ENCODE measurements around the gene MISP3.

Gene MISP3

DNA sequence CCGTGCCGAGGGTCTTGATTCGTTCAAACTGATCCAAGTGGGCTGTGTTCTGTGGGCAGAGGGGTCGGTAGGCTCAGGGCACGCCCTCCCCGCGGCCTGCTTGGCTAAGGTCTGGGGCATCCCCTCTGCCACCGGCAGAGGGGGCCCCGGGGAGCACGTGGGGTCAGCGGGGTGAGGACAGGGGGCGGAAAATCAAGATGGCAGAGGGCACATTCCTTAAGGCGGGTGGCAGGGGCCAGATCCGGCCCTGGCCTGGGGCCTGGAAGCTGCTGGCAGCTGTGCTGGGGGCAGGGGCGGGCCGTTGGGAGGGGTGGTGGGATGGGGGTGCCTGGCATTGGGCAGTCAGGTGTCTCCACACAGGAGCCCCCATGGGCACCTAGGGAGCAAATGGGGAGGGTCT, 34.3 kb downstream of the MISP3 start:
- DNase-seq, result peak; percentile 34

DNA sequence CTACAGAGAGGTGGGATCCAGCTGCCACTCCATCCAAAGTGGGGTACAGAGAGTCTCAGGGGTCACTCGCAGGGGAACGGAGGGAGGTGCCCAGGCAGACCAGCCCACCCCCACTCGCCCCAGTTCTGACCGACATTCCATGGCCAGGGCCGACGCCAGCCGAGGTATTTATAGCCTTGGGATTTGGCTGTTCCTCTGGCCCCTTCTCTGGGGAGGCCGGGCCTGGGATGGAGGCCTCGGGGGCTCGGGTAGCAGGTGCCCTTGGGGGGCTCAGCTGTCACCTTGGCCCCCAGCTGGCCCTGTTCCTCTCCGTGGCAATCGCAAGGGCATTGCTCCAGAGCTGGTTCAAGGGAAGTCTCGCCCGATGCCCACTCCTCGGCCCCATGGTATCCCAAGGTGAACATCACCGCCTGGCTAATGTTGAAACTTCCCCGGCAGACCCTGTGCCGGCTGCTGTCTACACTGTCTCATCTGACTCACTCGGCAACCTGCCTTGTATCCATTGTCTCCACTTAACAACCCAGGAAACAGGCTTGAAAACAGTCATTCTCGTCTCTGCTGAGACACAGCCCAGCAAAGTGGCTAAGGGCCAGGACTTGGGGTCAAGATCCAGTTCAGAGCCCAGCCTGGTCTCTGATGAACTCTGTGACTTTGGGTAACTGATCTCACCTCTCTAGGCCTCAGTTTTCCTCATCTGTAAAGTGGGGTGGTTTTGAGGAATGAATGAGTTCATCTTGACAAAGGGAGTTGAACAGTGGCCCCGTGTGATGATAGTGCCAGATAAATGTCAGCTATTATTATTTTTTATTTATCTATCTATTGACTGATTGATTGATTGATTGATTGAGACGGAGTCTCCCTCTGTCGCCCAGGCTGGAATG, 35.2 kb downstream of the MISP3 start:
- DNase-seq, result peak; percentile 39

DNA sequence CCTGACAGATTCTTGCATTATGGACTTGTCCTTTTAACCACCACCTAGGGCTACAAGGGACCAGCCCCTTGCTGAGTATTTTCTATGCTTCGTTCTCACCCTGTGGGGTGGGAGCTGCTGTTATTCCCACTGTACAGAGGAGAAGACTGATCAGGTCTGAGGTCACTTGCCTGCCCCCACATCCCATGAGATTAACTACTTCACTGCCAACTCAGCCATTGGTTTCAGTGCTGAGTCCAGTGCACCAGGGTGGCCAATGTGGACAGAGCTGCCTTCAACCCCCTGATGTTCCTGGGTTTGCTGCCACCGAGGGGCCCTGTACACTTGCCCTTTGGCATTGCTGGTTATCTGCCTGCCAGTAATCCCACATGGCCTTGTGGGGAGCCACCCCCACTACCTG, 38.1 kb downstream of the MISP3 start:
- DNase-seq, result no peak

DNA sequence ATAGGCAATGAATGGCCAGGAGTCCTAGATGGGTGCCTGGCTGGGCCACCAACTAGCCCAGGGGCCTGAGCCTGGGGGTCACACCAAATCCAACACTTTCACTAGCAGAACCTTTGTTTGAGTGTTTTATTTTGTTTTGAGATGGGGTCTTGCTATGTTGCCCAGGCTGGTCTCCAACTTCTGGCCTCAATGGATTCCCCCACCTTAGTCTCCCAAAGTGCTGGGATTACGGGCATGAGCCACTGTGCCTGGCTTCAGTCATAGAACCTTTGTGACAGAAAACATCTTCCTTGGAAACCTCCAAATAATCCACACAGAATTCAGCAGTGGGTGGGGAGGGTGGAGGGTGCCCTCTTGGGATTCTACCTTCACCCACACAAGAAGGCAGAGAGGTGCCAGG, 38.9 kb downstream of the MISP3 start:
- no peak for DNase-seq

DNA sequence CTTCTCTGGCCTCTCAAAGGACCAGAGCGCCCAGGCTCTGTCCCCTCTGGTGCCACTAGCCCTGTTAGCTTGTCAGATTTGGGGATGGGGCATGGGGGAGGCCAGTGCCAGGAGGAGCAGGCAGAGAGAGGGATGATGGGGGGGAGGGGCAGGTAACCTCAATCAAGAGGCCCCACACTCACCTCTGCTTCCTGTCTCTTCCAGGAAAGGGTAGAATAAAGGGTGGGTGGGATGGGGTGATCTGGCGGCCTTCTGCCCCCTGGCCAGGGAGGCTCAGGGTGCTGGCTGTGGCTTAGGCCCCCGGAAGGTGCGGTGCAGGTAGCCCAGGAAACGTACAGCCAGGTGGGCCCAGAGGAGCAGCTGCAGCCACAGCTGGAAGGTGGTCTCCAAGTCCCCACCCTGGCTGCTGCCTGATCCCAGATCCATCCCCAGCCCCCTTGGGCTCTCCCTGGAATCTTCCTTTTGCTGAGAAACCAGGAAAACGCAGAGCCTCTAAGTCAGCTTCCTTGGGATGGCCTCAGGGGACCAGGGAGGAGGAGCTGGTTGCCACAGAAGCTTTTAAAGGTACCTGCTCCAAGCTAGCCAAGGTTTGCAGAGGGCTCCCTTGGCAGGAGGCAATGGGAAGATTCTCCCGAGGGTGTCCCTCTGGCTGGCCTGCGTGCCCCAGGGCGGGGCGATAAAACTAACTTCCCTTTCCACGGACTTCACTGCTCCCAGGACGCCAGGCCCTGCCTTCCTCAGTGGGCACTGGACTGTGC, 39.6 kb downstream of the MISP3 start:
- no peak for DNase-seq

DNA sequence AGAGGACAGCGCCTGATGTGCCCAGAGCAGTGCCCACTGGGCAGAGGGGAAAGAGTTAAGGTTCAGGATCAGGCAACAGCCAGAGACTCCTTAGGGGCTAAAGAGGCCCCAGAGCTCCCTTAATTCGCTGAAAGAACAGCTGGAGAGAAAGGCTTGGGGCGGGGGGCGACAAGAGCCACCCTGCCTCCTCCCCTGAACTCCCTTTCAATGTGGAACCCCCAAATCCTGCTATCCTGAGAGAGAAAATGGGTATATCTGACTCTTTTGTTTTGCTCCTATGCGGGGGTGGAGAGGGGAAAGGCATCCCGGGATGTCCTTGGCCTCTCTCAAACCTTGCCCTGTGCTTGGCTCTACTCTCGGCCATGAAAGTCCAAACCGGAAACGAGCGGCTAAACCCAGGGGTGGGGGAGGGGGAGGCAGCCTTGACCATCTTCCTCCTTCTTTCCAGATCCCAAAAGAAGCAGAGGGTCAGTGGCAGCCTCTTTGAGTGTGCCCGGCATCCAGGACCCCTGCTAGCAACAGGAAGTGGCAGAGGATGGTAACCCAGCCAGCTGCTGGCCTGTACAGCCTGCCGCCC, 40.3 kb downstream of the MISP3 start:
- no peak for DNase-seq

DNA sequence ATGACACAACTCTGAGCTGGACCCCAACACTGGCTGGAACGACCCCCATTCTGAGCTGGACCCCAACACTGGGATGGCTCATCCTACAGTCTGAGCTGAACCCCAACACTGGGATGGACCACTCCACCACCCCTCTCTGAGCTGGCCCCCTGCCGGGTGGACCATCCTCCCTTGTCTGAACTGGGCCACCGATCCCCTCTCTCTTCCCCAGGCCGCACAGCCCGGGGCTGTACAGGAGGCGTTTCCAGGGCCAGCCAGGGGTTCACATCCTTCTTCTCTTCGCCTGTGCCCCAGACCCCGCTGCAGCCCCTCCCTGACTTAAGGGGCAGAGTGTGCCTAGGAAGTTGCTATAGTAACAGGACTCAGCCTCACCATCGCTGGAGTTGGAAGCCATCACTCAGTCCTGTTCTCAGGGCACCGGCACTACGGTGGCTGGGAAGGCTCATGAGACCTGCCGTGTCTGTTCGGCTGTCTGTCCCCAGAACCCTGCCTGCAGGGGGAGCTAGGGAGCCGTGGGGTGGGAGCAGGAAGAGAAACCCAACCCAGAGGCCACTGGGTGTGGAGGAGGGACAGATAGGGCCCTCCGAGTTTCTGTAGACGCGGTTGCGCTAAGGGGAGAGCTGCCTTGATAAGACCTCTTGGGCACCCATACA, 41.3 kb downstream of the MISP3 start:
- no peak for DNase-seq

DNA sequence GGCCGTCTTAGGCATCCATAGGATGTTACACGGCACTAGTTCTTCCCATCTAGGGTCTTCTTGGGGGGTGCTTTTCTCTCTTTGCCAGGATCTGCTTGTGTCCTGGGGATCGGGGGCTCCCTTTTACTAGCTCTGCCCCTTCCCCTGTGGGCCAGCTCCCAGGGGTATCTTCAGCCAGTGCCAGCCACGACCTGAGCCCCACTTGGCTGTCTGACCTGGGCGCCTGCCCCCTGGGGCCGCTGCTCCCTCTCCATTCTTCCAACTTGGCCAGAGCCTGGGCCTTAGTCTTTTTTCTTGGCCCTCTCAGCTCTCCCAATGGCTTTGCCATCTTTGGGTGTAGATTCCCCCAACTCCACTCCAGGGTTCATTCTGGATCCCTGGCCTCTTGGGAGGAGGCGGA, 41.9 kb downstream of the MISP3 start:
- no peak for DNase-seq

DNA sequence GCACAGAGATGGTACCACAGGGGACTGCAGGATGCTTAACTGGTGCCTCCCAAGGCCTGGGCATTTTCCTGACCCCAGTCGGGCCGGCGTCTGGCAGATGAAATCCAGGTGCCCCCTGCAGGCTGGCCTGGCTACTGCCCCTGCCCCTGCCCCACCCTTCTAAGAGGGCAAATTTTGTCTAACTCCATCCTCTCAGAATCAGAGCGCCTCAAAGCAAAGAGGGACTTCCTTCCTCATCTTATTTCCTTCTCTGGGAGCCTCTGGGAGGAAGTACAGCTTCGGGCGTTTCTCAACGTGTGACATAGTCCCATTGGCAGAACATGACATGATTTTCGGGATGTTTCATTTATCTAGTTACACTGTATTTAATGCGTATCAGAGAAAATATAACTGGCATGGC, 42.3 kb downstream of the MISP3 start:
- DNase-seq, result no peak

DNA sequence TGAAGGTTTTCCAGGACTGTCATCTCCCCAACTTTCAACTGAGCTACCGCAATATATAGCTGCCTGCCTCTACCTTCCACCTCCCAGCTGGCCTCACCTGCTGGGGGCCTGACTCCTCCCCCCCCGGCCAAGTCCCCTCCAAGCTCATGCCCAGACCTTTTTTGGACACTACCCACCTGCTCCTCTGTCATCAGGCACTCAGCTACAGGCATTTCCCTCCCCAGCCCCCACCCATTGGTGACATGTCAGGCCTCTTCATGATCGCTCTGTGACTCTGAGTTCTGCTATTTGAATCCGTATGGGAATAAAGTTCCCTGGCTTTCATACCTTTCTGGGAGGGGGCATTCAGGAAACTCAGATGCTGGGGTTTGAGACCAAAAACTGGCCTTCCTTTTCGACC, 43.2 kb downstream of the MISP3 start:
- no peak for DNase-seq

DNA sequence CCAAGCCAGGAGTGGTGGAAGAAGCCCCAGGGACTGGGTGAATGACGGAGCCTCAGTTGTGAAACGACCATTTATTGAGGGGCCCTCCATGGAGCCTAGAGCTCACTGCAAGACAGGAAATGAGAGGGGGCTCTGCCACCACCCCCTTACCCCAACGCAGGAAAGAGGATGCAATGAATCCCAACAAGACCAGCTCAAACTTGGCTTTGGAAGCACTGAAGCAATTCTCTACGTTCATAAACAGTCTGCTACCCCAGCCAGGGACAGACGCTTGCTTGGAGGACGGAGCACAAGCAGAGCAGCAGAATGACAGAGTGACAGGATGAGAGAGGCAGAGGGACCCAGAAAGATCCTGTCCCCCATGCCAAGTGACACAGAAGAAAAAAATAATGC, 43.9 kb downstream of the MISP3 start:
- DNase-seq, result no peak

DNA sequence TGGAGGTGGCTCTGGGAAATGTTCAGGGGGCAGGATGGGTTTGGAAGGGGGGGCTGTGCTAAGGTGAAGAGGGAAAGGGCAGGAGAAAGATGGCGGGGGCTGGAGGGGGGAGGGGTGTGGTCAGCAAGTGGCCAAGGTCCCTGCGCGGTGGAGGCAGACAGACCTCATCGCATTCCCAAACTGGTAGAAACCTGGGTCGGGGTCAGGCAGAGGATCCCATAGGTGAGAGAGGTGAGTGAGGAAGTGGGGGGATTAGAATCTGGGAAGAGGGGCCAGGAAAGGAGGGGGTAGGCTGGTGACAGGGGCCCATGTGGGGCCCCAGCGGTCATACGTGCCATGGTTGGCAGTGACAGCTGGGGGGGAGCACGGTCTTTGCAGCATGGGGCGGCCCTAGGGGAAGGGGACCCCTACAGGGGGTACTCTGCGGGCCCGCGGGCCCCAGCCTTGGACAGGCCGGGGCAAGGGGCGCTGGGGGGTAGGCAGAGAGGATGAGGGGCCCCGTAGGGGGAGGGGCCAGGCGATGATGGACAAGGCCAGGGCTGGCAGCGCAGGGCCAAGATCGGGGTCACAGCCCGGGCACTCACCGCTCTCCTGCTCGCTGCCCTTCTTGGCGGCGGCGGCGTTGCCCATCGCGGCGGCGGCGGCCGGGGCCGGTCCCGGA, 44.5 kb downstream of the MISP3 start:
- peak; percentile 59 for DNase-seq

DNA sequence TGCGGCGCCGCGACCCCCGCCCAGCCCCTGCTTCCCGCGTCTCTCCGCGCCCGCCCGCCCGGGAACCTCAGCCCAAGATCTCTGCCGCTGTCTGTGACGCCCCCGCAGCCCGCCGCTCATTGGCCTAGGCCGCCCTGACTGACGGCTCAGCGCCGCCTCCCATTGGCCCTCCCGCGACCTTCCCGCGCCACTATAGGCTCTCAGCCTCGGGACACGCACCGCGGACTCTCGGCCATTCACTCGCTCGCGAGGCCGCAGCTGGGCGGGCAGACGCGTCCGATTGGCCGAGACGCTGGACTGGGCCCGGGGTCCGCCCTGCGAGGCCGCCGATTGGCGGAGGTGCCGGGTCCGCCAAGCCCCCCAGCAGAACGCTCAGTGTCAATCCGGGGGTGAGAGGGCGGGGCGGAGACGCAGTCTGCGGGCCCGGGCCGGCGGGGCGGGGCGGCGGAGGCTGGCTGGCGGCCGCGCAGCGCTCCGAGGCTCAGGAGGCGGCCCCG, 45.1 kb downstream of the MISP3 start, which contains the start of gene PRKACA:
PRKACA (minus strand) TSS at position 95 of the 497 bp plus-strand sequence. CDS start 215 bp downstream, outside the sequence.
- DNase-seq, result peak; percentile 100

DNA sequence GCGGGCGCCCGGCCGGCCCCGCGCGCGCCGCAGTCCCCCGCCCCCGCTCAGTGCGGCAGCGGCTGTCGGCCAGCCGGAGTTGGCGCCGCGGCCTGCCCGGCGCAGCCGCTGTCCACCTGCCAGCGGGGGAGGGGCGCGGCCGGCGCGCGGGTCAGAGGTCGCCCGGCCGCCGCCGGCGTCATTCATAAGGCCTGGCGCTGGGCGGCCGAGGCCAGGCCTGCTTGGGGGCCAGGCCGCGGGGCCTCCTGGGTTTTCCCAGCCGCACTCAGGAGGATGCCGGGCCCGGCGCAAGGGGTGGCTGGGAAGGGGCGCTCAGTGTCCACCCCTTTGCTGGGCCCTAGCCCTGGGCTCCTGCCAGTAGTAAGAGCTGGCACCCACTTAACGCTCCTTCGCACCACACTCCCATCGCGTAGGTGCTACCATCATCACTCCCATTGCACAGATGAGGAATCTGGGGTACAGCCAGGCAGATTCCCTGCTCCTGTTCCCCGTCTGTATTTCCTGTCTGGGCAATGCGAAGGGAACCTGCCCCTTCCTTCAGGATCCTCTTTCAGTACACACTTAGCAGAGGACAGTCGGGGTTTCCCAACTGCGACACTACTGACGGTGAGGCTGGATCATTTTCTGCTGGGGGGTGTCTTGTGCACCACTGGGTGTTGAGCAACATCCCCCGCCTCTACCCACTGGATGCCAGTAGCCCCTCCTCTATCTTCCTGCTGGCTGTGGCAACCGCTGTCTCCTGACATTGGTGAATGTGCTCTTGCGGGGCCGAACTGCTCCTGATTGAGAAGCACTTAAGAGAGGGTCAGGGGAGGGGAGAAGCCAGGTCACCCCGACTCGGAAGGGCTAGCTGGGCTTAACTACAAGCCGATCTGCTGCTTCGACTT, 45.8 kb downstream of the MISP3 start:
- peak; percentile 77 for DNase-seq

DNA sequence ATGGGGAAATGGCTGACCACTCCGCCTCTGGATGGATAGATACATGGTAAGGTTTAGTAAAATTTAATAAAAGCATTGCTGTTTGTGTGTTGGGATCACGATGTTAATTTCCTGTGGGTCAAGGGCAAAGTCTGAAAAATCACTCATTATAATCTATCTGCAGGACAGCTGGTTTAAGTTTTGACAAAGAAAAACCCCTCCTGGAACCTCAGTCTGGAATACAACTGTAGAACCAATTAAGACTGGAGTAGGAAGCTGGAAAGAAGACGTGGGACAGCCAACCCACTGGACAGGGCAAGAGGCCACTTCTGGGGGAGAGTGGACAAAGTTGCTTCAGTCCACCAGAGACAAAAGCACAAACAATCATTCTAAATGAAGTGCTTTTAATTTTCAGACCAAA, 46.6 kb downstream of the MISP3 start:
- DNase-seq, result no peak

DNA sequence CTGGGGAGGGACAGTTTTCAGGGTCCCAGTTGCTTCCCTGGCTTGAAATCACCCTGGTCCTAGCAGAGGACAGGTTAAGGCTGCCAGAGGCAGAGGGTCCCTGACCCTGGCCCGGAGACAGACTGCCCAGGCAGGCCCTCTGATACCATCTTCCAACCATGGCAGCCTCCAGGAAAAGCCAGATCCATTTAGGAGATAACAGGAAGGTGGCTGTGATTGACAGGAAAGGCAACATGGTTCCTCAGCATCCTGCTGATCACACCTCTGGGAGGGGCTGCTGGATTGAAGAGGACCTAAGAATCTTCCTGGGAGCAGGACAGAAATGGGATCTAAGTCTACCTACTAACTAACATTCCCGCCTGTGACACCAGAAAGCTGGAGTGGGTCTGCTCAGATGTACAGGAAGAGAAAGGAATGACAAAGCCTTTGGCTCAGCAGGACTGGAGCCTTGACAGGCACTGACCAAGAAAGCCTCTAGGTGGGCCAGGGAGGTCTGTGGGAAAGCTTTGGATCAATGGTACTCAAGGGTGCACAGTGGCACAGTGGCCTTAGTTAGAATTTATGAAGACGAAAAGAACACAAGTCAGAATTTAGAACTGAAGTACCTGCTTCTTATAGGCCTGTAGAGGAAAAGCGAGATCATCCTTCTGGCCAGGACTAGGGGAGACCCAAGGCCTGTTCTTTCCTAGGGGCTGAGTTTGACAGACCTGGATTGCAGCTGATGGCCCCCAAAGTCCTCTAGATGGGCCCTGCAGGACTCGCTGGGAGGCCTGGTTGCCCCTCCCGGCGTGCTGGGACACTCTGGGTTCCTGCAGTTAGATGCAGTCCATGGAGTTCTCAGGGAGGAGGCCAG, 47.3 kb downstream of the MISP3 start:
- DNase-seq, result no peak

DNA sequence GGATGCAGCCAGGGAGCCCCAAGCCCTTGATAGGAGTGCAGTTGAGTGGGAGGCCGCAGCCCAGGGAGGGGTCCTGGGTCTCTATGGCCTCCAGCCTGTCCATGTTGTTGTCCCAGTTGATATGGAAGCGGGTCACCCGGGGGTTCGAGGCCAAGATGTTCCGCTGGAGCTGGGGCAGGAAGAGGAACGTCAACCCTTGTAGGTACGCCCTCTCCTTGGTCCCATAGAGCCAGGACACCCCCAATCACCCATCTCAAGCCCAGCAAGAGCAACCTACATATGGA, 47.9 kb downstream of the MISP3 start:
- no peak for DNase-seq

DNA sequence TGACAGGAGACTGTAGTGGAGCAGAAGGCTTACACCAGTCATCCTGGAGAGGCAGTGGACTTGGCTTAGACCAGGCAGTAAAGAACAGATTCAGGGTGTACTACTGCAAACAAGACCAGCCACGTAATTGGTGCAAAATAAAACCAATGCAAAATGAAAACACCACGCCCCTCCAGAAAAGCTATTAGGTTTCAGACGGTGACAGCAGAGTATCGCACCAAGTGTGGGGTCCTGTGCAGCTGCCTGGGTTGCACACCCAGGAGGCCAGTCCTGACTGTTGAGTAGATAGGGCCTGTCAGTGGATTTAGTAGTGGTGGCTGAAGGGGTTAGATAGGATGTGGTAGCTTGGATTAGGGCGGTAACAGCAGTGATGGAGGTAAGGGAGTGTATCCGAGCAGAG, 50.3 kb downstream of the MISP3 start:
- no peak for DNase-seq
